ENCODE results near the gene WDFY4. TPM values are rescaled to one million over a fixed set of nuclear protein-coding genes. Genes with fewer than 3 reads are reported as not detected.

WDFY4 gene
- total RNA-seq, 1 donor, result 28.9 TPM

DNA sequence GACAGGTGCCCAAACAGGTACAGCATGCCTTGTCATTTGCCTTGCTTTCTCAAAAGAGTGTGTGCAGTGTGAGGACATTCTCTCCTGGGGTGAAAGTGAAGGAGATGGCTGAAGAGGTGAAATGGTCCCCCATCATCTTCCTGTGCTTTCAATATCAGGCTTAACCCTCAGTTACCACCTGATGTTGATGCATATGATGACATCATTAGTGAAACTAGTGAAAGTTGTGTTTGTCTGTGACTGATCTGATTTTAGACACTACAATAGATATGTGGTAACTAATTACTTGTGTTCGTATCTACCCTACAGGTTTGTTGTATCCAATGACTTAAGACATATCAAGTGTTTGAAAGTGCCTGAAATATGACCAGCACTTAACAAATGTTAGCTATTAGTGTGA, 279.4 kb downstream of the WDFY4 start:
- H3K27me3 ChIP-seq (ENCODE audit: insufficient read depth, low read length), result no peaks in the 10 kb centered on the region
- no peaks in the 10 kb centered on the region for H3K9me3 ChIP-seq (ENCODE audit: low read depth, low read length)
- H3K4me3 ChIP-seq (ENCODE audit: low read length), result no peak overlapping the region
- no peaks in the 10 kb centered on the region for H3K4me1 ChIP-seq (ENCODE audit: insufficient read depth, low read length)

DNA sequence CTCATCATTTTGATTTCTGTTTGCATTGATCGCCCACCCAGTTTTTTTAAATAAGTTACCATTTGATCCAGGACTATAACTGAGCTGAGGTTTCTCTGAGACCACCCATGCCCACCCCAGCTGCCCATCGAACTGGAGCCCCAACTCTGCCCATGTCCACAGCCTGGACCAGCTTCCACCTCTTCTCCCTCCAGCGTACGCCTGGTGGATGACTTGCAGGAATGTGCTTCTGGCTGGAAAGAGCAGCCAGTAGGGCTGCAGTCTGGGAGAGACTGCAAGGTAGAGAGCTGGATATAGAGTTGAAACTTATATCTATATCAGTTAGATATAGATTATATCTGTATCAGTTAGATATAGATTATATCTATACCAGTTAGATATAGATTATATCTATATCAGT, 280.8 kb downstream of the WDFY4 start:
- Histone ChIP-seq H3K27me3 (ENCODE audit: insufficient read depth, low read length) (no peaks in the 10 kb centered on the region), H3K4me3 (ENCODE audit: low read length) (no peak overlapping the region), H3K9me3 (ENCODE audit: low read depth, low read length) (no peaks in the 10 kb centered on the region), H3K4me1 (ENCODE audit: insufficient read depth, low read length) (no peaks in the 10 kb centered on the region)

DNA sequence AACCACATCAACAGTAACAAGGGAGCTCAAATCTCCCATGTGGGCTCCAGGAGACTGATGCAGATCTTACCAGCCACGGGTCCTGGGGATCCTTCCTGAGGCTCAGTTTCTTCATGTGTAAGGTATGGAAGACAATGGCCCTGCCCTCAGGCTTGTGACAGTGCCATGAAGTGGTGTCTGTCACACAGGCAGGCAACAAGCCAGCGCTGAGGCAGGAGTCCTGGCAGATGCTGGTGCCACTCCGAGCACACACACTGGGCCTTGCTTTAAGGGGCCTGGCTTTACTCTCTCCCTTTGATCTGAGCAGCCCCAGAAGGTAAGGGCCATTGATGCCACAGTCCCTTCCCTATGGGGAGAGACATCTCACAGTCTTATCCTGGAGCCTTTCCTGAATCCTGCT, 283.4 kb downstream of the WDFY4 start:
- H3K4me1 ChIP-seq (ENCODE audit: insufficient read depth, low read length), result no peaks in the 10 kb centered on the region
- H3K27me3 ChIP-seq (ENCODE audit: insufficient read depth, low read length), result no peaks in the 10 kb centered on the region
- H3K9me3 ChIP-seq (ENCODE audit: low read depth, low read length), result no peaks in the 10 kb centered on the region
- H3K4me3 ChIP-seq (ENCODE audit: low read length), result no peak overlapping the region

DNA sequence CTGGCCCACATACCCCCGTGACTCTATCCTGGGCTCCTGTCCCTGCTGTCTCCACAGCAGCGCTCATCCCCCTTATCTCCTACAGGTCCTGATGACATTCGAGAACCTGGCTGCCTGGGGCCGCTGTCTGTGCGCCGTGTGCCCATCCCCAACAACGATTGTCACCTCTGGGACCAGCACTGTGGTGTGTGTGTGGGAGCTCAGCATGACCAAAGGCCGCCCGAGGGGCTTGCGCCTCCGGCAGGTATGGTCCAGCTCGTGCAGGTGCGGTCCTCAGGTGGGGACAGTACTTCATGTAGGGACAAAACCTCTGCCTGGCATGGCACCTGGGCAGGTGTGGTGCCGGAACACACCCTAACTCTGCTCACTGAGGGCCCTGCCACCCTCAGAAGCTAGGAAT, 285.4 kb downstream of the WDFY4 start:
- Histone ChIP-seq H3K27me3 (ENCODE audit: insufficient read depth, low read length) (no peaks in the 10 kb centered on the region), H3K9me3 (ENCODE audit: low read depth, low read length) (no peaks in the 10 kb centered on the region), H3K4me1 (ENCODE audit: insufficient read depth, low read length) (no peaks in the 10 kb centered on the region), H3K4me3 (ENCODE audit: low read length) (no peak overlapping the region)

DNA sequence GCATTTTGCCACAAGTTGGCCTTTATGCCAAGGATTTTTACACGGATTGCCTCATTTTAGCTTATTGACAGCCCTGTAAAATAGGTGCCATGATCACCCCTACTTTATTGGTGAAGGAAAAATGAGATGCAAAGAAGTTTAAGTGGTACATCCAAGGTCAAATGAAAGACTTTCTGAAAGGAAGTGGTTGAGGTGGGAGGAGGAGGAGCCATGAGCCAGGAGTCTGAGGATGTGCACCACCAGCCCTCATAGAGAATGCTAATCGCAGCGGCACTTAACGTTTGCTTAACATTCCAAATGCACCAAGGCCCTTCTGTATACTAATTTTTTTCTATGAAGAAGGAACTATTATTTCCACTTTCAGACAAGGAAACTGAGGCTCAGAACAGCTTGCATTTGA, 286.0 kb downstream of the WDFY4 start:
- H3K27me3 ChIP-seq (ENCODE audit: insufficient read depth, low read length), result no peaks in the 10 kb centered on the region
- no peak overlapping the region for H3K4me3 ChIP-seq (ENCODE audit: low read length)
- no peaks in the 10 kb centered on the region for H3K9me3 ChIP-seq (ENCODE audit: low read depth, low read length)
- no peaks in the 10 kb centered on the region for H3K4me1 ChIP-seq (ENCODE audit: insufficient read depth, low read length)

DNA sequence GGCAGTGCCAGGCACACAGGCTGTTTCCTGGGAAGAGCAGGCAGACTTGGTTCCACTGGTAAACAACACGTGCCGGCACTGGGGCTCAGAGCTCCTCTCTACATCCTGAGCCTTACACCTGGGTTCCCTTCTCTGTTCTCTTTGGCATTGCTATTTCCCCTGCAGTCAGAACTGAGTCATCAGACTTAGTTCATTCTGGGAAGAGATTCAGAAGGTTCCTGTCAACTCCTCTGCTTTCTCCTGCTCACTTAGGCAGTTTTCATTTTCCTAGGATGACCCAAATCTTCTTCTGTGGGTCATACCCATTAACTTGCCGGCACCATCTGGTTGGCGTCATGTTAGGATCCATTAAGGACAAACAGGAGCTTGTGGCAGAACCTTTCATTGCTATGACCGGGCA, 288.4 kb downstream of the WDFY4 start:
- no peaks in the 10 kb centered on the region for H3K4me1 ChIP-seq (ENCODE audit: insufficient read depth, low read length)
- H3K9me3 ChIP-seq (ENCODE audit: low read depth, low read length), result no peaks in the 10 kb centered on the region
- H3K4me3 ChIP-seq (ENCODE audit: low read length), result no peak overlapping the region
- H3K27me3 ChIP-seq (ENCODE audit: insufficient read depth, low read length), result no peaks in the 10 kb centered on the region

DNA sequence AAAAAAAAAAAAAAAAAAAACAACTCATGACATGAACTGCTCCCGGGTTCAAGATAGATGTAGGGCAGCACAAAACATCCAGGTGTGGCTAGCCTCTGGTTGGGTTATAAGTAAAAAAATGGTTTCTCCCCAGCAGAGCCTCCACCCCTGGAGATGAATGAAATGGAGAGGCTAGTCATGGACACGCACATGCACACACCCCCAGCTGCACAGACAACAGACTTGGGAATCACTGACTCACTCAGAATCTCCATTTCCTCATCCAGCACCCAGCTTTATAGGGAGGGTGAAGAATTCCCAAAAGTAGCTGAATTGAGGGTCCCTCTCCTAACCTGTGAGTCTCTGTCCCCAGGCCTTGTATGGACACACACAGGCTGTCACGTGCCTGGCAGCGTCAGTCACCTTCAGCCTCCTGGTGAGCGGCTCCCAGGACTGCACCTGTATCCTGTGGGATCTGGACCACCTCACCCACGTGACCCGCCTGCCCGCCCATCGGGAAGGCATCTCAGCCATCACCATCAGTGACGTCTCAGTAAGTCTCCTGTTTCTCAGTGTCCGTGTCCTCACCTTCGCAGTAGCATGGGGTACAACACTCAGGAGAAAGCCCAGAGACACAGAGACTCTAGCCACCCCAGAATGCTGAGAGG, 290.0 kb downstream of the WDFY4 start:
- Histone ChIP-seq H3K9me3 (ENCODE audit: low read depth, low read length) (no peaks in the 10 kb centered on the region), H3K4me1 (ENCODE audit: insufficient read depth, low read length) (no peaks in the 10 kb centered on the region), H3K4me3 (ENCODE audit: low read length) (no peak overlapping the region), H3K27me3 (ENCODE audit: insufficient read depth, low read length) (no peaks in the 10 kb centered on the region)

DNA sequence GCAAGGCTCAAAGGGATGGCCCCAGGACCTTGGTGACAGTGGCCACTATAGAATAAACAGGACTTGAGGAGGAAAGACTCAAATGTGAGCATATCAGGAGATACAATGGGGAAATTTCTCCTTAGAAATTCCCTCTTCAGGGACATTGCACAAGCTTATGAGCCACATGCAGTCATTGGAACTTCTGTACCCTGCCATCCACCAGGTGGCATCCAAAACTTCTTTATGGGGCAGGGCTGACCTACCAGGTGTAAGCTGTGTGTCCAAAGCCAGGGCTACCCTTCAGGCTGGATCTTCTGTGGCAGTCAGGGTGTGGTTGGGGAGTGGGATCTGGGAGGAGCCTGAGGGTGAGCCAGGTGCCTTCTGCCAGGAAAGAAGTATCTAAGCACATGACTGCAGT, 291.5 kb downstream of the WDFY4 start:
- Histone ChIP-seq H3K27me3 (ENCODE audit: insufficient read depth, low read length) (no peaks in the 10 kb centered on the region), H3K9me3 (ENCODE audit: low read depth, low read length) (no peaks in the 10 kb centered on the region), H3K4me3 (ENCODE audit: low read length) (no peak overlapping the region), H3K4me1 (ENCODE audit: insufficient read depth, low read length) (no peaks in the 10 kb centered on the region)

DNA sequence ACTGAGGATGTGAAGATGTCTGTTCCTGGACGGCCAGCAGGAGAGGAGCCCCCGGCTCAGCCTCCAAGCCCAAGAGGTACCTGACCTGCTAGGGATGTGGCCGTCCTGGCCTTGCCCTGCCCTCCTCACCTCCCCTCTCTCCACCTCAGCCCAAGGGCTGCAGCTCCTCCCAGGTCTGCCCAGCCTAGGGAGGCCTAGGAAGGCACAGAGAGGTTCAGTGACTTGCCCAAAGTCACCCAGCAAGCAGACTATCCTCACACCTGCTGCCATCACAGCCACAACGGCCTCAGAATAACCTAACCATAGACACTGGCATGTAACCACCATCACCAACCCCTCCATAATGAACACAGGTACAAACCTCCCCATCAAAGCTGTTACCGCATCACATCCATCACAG, 293.6 kb downstream of the WDFY4 start:
- no peaks in the 10 kb centered on the region for H3K9me3 ChIP-seq (ENCODE audit: low read depth, low read length)
- H3K4me3 ChIP-seq (ENCODE audit: low read length), result no peak overlapping the region
- no peaks in the 10 kb centered on the region for H3K4me1 ChIP-seq (ENCODE audit: insufficient read depth, low read length)
- H3K27me3 ChIP-seq (ENCODE audit: insufficient read depth, low read length), result no peaks in the 10 kb centered on the region

DNA sequence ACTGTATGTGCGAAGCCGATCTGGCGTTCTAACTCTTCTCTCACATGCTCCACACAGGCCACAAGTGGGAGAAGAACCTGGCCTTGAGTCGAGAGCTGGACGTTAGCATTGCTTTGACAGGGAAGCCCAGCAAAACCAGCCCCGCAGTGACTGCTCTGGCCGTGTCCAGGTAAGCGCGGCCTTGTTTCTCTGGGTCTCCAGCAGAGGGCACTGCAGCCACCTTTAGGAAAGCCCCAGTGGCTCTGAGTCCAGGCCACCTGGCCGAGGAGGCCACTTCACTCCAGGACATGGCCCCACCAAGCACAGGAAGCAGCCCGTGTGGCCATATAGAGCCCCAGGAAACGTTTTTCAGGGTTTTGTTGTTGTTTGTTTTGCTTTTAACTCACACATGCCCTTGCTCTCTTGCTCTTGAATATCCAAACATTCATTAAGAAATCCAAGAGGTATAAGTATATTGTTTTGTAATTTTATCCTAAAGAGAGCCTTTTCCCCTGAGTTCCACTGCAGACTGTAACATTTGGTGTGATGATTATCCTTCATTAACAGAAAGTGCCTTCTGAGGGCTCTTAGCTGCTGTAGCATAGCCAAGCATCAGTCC, 296.7 kb downstream of the WDFY4 start:
- Histone ChIP-seq H3K27me3 (ENCODE audit: insufficient read depth, low read length) (no peaks in the 10 kb centered on the region), H3K4me1 (ENCODE audit: insufficient read depth, low read length) (no peaks in the 10 kb centered on the region), H3K4me3 (ENCODE audit: low read length) (no peak overlapping the region), H3K9me3 (ENCODE audit: low read depth, low read length) (no peaks in the 10 kb centered on the region)

DNA sequence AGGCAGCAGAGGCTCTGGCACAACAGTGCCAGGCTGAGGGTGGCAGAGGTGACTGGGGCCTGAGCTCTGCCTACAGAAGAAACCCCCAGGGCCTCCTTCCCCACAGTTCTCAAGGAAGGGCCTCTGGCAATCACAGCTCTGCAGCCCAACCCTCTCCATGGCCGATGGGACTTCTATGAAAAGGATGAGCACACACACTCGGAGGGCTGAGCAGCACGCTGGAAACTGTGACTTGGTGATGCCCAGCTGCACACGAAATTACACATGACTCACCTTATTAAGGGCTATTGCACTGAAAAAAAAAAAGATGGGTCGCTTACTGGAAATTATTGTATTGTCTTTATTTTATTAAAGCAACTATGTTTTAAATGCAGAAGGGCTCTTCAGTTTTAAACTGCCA, 297.9 kb downstream of the WDFY4 start:
- no peaks in the 10 kb centered on the region for H3K9me3 ChIP-seq (ENCODE audit: low read depth, low read length)
- H3K27me3 ChIP-seq (ENCODE audit: insufficient read depth, low read length), result no peaks in the 10 kb centered on the region
- no peak overlapping the region for H3K4me3 ChIP-seq (ENCODE audit: low read length)
- no peaks in the 10 kb centered on the region for H3K4me1 ChIP-seq (ENCODE audit: insufficient read depth, low read length)

DNA sequence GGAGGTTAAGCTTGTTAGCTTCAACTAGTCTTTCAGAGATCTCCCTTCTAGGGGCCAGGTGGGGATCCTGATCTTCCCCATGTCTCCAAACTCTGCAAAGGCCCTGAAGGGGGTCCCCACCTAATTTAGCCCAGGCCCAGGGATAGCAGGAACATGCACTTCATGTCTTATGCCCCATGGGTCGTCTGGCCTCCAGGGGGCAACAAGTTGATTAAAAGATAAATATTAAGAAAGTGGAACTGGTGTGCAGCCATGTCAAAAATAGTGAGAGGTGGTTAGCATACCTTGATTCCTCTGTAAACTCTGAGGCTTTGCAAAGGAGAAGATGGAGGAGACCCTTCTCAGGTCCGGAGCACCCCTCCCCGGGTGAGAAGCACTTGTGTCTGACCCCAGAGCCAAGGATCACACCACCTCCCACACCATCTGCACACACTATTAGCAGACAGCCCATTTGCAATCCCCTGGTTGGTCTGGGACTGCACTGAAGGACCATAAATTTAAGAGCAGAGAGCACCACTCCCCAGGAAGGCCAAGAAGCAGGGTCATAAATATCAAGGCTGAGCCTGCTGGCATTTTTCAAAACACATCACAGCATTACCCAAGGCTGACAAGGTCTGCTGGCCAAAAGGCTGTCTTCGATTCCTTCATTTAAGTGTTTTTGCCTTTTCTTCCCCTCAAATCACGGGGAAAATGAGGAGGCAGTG, 299.1 kb downstream of the WDFY4 start:
- Histone ChIP-seq H3K27me3 (ENCODE audit: insufficient read depth, low read length) (no peaks in the 10 kb centered on the region), H3K9me3 (ENCODE audit: low read depth, low read length) (no peaks in the 10 kb centered on the region), H3K4me1 (ENCODE audit: insufficient read depth, low read length) (no peaks in the 10 kb centered on the region), H3K4me3 (ENCODE audit: low read length) (no peak overlapping the region)

DNA sequence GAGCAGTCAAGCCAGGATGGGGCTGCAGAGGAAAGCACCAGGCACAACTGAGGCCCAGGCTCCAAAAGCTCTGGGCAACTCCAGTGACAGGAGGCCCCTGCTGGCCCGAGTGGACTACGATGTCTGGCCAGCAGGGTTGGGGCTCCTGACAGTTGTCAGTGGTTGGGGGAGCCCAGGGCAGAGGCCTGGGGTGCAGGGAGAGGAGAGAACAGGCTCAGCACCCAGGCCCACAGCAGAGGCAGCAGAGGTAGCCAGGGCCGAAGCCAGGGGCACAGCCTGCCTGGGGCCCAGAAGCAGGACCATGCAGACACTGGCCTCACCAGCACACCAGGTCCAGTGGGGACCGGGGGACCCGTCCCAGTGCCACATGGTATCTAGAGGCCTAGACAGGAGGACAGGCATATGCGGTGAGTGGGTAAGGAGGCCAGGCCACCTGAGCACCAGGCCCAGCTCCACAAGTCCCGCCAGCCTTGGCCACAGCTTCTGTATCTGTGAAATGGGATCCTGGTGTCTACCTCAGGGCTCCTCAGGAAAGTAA, 301.0 kb downstream of the WDFY4 start:
- Histone ChIP-seq H3K9me3 (ENCODE audit: low read depth, low read length) (no peaks in the 10 kb centered on the region), H3K4me1 (ENCODE audit: insufficient read depth, low read length) (no peaks in the 10 kb centered on the region), H3K27me3 (ENCODE audit: insufficient read depth, low read length) (no peaks in the 10 kb centered on the region), H3K4me3 (ENCODE audit: low read length) (no peak overlapping the region)

DNA sequence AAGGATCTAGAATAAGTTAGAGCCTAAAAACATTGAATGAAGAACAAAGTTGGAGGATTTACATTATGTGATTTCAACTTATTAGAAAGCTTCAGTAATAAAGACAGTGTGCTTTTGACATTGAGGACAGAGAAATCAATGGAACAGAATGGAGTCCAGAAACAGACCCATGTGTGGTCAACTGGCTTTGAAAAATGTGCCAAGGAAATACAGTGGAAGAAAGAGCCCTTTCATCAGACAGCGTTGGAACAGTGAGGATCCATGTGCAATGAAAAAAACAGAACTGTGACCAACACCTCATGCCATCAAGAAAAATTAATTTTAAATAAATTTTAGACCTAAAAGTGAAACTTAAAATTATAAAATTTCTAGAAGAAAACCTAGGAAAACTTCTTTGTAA, 305.6 kb downstream of the WDFY4 start:
- no peaks in the 10 kb centered on the region for H3K9me3 ChIP-seq (ENCODE audit: low read depth, low read length)
- no peaks in the 10 kb centered on the region for H3K4me1 ChIP-seq (ENCODE audit: insufficient read depth, low read length)
- H3K4me3 ChIP-seq (ENCODE audit: low read length), result no peak overlapping the region
- H3K27me3 ChIP-seq (ENCODE audit: insufficient read depth, low read length), result no peaks in the 10 kb centered on the region

DNA sequence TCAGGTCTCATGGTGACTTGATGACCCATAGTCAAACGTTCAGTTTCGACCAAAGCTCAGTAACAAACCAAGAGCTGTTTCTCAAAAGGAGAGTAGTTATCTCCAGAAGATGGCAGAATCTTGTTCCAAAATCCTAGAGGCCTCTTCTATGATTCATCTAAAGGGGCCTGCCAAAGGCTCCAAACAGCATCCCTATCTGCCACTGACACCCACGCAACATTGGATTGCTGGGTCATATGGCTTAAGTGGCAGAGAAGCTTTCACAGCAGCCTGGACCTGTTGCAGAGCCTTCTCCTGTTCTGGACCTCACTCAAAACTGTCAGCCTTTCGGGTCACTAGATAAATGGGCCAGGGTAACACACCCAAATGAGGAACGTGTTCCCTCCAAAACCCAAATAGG, 309.0 kb downstream of the WDFY4 start:
- Histone ChIP-seq H3K27me3 (ENCODE audit: insufficient read depth, low read length) (no peaks in the 10 kb centered on the region), H3K9me3 (ENCODE audit: low read depth, low read length) (no peaks in the 10 kb centered on the region), H3K4me3 (ENCODE audit: low read length) (no peak overlapping the region), H3K4me1 (ENCODE audit: insufficient read depth, low read length) (no peaks in the 10 kb centered on the region)

DNA sequence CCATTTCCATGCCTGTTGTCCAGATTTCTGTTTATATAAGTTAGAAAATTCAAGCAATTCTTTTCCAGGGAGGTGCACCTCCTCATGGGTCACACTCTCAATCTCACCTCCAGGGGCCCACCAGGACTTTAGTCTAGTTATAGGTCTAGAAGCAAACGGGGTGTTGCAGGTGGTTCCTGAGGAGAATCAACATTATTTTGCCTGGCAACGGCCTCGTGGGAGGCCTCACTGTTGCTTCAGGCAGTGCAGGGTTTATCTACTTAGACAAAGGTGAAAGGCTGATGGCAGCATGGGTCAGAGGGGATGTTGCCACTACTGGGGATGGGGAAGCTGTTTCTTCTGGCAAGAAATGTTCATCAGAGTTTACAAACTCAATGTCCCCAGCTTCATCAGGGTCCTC, 311.7 kb downstream of the WDFY4 start:
- no peaks in the 10 kb centered on the region for H3K27me3 ChIP-seq (ENCODE audit: insufficient read depth, low read length)
- no peaks in the 10 kb centered on the region for H3K4me1 ChIP-seq (ENCODE audit: insufficient read depth, low read length)
- no peak overlapping the region for H3K4me3 ChIP-seq (ENCODE audit: low read length)
- no peaks in the 10 kb centered on the region for H3K9me3 ChIP-seq (ENCODE audit: low read depth, low read length)
